HG03378 (cell line): Measurements from ENCODE around the gene SCN2B.

Source experiments
- ATAC-seq: cut with Tn5 transposase; IDR thresholded peaks from one replicate; pipeline ENCODE4 v1.9.1; 2021; ENCODE audit warnings: mild to moderate bottlenecking, moderate library complexity; ENCODE audit not compliant: unreplicated experiment

Gene SCN2B, protein sequence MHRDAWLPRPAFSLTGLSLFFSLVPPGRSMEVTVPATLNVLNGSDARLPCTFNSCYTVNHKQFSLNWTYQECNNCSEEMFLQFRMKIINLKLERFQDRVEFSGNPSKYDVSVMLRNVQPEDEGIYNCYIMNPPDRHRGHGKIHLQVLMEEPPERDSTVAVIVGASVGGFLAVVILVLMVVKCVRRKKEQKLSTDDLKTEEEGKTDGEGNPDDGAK

DNA sequence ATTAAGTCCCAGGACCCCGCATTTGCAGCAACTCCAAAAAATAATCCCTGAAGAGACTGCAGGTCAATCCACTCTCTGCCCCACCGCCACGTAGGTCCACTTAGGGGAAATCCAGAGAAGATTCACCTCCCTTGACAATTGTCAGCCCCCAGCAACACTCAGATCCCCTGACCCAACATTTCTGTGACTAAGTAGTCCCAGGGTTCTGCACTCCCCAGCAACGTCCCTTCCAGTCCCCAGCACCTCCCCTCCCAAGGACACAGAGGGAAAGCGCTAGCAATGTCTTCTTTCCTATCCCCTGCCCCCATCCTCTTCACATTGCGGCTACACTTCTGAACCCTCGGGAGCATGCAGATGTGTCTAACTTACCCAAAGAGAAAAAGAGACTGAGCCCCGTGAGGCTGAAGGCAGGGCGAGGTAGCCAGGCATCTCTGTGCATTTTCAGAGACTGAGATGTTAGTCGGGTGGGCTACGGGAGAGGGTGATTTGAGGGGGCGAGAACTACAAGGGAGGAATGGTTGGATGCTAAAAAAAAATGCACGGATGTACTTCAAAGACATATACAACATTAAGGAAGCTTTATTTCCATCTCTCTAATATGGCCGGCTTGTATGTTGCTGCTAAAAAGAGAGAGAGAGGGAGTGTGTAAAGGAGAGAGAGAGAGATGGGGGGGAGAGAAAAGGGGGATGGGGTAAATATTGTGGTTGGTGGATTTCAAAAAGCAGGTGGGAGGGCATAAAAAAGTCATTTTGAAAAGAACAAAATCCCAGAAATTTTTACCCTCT is at the start of gene SCN2B:
Gene SCN2B, minus strand, starts transcription at position 647 of the 785 bp plus-strand sequence. Its CDS starts 208 bp downstream, at position 439.
- ATAC-seq: no peak

DNA sequence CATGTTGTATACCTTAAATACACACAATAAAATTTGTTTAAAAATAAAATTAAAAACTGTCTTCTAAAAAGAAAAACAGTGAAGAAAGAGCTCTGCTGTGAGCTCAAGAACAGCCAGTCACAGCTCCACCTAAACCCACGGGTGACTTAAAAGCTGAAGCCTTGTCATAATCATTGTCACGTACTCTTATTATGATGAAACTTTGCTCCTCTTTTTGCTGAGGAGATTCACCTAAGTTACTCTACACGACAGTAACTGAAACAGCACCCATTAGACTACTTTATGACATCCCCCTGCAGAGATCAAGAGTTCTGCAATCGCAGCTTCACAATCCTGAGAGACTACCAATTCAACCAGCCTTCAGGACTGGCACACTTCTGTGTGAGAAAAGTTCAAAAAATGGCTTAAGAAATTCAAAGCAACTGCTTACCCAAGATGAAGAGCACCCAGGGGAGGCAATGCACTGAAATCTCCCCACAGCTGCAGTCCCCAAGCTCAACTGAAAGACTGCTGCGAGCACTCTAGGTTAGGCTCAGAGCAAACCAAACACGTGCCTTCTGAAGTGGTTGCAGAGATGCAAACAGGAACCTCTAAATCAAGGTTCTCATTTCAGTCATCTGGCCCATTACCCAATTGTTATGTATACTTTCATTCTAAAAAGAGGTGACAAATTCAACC is 48.2 kb upstream of the SCN2B start, which contains the start of gene JAML:
Gene JAML, minus strand, starts transcription at position 501 of the 678 bp plus-strand sequence. CDS start 10,145 bp downstream, outside the sequence.
- no peak for ATAC-seq

DNA sequence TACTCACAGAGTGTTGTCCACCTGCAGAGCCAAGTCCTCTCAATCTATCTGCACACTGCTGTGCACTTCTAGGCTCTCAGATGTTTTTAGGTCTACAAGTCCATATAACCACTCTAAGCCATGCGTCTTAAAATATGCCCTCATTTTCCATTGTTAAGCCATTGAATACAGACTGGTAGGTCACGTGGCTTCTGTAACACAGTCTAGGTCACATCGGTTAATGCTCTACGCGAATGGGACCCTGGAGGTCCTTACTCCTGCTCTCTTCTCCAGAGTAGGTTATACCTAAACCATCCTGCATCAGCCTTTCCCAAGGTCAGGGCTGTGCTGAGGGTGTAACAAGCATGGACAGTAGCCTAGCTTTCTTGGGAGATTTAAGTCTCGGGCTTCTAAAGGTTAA is 47.6 kb upstream of the SCN2B start:
- no peak for ATAC-seq

DNA sequence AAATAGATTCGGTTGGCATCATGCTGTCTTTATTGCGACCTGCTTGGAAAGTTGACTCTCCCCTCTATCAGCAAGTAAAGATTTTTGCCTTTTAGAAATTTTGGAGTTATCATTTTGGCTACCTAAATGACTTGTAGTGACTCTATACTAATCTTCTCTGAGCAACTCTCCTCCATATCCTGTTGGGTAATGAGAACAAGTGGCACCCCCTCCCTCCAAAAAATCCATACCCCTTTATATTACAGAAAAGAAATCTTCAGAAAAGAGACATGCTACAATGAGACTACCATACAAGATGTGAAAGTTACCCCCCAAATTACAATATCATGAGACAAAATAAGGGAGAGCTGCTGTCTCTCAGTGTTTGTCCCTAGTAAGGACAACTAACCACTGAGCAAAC is 47.1 kb upstream of the SCN2B start:
- ATAC-seq: no peak

DNA sequence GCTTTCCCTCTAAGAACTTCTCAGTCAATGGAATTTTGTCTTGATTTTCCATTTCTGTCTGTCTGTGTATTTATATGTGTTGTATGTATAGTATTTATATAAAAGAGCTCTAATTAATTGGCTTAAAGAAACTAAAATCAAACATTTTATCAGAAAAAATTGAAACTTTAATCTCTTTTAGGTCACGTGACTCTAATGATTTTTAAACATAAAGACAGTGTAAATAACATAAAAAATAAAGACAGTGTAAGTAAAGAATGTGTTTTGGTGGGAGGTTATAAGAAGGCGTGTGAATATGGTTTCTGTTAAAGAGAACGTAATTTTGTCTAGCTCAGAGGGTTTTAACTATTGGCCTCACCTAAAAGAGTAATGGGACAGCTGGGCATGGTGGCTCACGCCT is 46.0 kb upstream of the SCN2B start:
- ATAC-seq: no peak

DNA sequence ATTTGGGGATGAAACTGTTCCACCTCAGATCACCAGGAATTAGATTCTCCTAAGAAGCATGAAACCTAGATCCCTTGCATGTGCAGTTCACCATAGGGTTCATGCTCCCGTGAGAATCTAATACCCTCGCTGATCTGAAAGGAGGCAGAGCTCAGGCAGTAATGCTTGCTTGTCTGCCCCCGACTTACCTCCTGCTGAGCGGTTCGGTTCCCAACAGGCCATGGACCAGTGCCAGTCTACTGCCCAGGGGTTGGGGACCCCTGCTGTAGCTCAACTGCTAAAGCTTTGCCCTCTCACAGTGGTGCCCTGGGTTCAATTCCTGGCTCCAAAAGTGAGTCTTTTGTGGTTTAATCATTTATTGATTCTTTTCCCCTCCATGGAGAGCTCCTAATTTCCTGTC is 45.0 kb upstream of the SCN2B start:
- no peak for ATAC-seq

DNA sequence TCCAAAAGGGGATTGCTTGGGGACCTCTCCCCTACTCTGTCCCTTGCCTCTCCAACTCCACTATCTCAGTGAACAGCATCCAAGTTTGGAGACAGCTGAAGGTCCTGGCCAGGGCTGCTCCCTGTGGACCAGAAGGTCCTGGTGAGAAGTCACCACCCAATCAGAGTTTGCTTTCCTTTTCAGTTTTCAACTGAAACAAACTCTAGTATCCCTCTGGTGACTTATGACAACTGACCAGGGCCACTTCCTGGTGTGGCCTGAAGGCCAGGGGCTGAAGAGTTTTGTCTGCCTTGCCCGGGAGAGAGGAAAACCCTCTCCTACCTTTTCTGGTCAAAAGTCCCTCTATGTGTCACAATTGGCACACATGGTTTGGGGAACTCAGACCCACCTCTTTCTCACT is 43.3 kb upstream of the SCN2B start:
- ATAC-seq: no peak

DNA sequence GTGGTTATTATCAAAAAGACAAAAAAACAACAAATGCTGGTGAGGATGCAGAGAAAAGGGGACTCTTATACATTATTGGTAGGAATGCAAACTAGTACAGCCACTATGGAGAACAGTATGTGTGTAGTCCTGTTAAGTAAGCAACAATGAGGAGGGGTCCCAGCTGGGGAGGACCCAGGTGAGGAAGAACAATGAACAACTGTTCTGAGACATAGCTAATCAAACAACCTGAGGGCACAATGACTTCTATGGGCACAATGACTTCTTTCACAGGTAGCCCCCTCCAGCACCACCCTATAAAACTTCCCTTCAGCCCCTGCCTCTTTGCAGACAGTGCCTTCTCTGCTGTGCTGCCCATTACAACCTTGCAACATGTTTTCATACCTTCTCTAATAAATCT is 42.8 kb upstream of the SCN2B start:
- no peak for ATAC-seq

DNA sequence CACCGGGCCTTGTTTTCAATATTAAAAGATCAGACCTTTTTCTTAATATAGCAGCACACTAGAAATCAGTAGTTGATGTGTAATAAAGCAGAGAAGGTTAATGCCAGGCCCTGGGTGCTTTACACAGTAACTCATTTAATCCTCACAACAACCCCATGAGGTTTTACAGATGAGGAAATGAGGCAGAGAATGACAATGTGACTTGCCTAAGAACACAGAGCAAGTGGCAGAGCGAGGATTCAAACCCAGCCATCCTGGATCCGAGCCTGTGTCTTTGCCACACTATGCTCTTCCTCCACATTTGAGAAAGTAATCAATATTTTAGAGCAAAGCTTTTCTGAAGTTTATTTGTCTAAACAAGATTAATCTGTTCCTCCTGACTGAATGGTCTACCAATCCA is 41.1 kb upstream of the SCN2B start:
- no peak for ATAC-seq

DNA sequence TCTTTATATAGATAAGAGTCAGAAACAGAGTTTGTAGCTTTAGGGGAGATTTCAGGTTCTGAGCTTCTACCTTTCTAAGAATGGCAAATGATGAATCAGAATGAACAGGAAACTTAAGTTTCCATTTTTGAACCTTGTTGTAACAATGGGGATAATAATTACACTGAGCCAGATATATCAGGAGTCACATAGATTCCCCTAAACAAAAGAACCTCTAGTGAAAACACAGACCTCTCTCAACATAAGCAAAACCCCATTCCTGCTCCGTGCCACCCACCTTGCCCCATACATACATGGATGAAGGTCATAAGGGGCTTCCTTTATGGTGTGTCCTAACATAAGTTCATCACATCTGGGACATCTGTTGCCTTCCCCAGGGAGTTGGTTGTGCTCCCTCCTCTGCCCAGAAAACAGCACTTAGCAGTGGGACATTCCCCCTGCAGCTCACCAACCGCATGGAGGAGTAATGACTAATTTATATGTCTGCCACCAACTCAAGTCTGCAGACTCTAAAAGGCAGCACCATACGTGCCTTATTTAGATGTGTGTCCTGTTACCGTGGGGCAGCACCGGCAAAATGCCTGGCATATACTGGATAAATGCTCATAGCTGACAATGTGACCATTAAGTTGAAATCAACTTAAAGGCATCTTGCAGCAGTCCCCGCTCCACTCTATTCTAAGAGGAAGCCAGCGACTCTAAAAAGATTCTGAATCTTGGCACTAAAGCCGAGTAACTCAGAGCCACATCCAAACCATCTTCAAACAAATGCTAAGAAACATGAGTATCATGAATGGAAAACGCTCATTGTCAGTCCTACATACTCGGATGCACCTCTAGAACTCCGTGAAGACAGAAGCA is 40.4 kb upstream of the SCN2B start:
- ATAC-seq: peak; percentile 49

DNA sequence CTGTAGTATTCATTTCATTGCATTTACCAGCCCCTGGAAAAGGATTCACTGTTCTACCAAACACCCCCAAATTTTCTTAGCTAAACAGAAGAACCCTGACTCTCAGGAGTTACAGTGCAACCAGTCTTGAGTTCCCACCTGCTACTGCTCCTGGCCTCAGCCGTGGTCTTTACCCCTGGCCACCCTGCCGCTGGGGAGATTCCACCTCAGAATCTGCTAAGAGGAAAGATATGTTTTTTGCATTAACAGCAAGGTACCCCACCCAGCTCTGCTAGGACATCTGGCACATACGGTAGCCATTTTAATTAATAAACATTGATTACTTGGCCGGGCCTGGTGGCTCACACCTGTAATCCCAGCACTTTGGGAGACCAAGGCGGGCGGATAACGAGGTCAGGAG is 39.3 kb upstream of the SCN2B start:
- no peak for ATAC-seq

DNA sequence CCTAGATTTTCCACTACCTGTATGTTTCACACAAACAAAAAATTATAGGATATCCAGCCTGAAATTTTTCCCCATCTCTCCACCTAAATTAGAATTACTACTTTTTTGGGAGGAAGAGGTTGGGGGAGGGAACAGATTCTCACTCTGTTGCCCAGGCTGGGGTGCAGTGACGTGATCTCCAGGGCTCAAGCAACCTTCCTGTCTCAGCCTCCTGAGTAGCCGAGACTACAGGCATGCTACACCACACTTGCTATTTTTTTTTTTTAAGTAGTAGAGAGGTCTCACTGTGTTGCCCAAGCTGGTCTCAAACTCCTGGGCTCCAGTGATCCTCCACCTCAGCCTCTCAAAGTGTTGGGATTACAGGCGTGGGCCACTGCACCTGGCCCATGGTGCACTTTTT is 38.8 kb upstream of the SCN2B start:
- ATAC-seq: no peak

DNA sequence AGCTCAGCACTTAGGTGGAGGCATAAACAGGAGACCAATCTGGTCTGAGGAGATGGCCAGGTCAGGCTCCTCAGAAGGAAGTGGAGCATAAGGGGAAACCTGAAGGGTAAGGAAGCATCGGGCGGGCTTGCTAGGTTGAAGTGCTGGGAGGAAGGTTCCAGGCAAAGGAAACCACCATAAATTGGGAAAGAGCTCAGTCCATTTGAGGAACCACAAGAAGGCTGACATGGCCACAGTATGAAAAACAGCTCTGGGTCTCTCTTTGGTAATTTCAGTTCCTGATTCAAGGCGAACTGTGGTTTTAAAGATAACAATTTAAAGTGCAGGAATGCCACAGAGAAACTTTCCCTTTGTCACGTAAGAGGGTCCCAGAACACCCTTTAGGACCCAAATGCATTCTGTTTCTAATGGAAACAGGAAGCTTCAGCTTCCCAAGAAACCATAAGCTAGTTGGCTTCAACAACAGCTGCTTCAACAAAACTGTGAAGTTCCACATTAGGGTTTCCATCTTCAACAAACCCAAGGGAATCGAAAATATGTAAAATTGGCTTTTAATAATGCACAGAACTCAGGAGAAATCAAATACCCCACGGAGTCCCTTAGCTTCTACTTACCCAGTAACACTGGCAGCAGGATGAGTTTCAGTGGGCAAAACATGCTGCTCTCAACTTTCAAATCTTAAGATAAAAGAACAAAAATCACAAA is 37.9 kb upstream of the SCN2B start:
- ATAC-seq: no peak

DNA sequence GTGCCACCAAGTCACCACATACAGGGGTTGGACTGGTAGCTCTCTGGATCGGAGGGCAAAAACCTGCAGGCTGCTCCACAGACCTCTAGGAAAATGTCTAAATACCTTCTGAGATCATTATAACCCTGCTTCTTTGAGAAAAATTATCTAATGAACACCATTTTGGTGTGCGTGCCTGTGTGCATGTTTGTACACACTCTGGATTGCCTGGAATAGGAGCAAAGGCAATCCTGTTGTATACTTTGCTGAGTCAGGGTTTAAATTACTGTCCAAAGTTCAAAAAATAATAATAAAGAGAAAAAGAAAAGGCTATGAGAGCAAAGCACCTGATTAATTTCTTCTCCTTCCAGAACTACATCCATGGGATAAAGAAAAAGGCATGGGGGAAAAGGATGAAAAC is 37.3 kb upstream of the SCN2B start:
- ATAC-seq: no peak

DNA sequence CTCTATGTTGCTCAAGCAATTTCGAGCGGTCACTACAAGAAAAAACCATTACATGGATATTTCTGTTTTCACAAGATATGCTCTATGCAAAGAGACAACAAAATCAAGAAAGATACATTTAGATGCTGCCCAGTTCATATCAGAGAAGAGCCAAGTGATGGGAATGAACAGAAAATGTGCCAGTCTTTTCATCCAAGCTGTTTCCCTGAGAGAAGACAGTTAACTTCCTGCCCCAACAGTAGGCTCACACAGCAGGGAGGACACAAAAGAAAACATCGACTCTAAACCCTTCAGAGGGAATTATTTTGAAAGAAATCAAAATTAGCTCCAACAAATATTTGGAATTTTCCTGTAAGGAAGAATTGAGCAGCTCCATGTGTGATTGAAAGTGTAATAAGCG is 36.8 kb upstream of the SCN2B start:
- no peak for ATAC-seq

DNA sequence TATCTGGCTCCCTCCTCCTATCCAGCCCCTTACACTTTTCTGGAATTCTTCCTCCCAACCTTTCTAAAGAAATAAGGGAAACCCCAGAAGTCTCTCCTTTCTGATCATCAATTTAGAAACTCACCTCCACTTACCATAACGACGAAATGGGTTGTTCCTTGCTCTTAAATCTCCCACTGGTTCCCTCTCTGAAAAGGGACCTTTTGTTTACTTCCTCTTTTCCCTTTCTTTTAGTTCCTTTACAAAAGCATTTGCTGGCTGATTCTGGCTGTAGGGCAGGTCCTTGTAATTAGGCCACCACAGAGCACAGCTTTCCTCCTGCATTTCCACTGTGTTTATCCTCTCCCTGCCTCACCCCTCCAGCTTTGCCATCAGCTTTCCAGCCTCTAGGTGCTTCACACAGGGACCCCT is 36.3 kb upstream of the SCN2B start:
- no peak for ATAC-seq

DNA sequence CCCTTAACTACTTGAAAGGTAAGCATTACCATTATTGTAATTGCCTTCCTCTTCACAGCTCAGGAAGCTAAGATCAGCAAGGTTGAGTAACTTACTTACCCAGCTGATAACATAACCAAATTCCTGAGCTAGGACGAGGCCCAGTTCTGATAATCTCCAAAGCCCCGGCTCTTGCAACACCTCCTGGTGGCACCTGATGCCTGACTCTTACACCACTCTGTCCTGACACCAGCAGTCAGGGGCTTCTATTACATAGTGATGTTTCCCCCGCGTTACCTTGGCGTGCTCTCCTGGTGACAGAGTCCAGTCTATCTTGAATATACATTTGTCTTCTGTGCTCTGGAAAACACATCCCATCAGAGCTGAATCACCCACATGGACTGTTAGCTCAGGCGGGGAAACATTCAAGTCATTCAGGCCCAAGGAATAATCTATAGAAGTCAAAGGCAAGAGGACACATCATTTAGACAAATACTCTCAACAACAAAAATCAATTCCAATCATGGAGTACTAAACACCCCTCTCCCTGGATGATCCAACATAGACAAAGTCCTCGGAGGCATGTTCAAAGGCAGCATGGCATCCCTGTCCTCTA is 35.8 kb upstream of the SCN2B start:
- ATAC-seq: no peak

DNA sequence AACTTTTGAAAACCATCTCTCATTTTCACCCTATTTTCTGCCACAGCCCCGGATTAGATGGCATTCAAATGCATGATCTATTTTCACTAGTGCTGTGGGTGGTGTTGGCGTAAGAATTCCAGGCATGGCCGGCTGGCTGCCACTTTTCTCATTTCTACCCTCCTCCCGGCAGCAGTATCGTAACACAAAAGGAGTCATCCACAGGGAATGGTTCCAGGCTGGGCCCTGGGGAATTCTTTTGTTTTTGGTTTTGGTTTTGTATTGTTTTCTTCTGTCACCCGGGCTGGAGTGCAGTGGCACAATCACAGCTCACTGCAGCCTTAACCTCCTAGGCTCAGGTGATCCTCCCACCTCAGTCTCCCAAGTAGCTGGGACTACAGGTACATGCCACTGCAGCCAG is 34.6 kb upstream of the SCN2B start:
- ATAC-seq: no peak

DNA sequence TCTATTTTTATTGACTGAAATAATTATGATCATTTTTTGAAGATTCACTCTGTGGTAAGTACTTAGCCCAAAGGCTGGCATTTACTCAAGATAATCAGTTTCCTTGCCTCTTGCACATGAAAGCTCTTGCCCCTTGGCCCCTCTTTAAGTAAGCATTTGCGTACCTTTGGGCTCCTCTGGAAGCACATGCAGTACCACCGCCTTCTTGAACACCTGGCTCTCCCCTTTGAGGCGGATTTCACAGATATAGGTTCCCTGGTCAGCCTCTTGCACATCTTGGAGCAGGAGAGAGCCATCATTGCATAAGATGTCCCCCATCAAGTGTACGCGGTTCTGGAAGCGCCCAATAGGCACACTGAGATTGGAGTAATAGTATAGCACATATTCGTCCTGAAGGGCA is 33.9 kb upstream of the SCN2B start:
- ATAC-seq: no peak

DNA sequence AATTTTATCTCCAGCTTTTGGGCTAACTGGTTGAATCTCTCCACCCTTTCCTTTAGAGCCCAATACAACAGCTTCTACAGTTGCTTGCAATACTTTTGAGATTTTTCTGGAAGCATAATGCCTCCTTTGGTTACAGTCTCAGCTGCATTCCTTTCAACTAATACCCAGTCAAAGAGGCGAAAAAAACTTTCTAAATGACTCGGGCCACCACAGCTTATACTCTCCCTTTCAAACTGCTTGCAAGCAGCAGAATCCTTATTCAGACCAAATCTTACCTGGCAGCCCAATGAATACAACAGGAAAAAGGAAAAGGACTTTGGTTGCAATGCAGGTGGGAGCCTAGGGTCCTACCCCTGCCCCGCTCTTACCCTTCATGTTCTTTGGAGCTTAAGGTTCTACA is 32.6 kb upstream of the SCN2B start:
- no peak for ATAC-seq
